Left lung (tissue), 10 donors: Measurements from ENCODE around the gene KCNE3. TPM values are rescaled to one million over a fixed set of nuclear protein-coding genes. Genes with fewer than 3 reads are reported as not detected.

ENCODE experiments used
- ATAC-seq: fragments of 200-7000 bp; cut with Tn5 transposase; one replicate; pipeline ENCODE4 v1.9.1; 2020; ENCODE audit warnings: moderate library complexity
- DNase-seq, 4 donors: peaks; one replicate each; pipeline ENCODE4 v3.0.0-alpha.2; 2013 to 2020
- H3K27ac ChIP-seq, 2 donors: fragments of 200-600 bp; sonication (generic) in 1 of 2; one replicate each; pipeline versions ENCODE4 v1.5.0 to v1.8.0; 2020 to 2021
- H3K27me3 ChIP-seq, 2 donors: fragments of 200-600 bp; sonication (generic) in 1 of 2; one replicate each; pipeline versions ENCODE4 v1.5.0 to v1.8.0; 2020 to 2021
- H3K36me3 ChIP-seq, 2 donors: fragments of 200-600 bp; sonication (generic) in 1 of 2; one replicate each; pipeline versions ENCODE4 v1.5.0 to v1.8.0; 2020 to 2021
- H3K4me1 ChIP-seq, 2 donors: fragments of 200-600 bp; one replicate each; pipeline ENCODE4 v1.8.0; 2021
- H3K4me3 ChIP-seq, 2 donors: fragments of 200-600 bp; sonication (generic) in 1 of 2; one replicate each; pipeline versions ENCODE4 v1.5.0 to v1.8.0; 2020 to 2021; ENCODE audit warnings: mild to moderate bottlenecking in 1 of 2
- H3K9me3 ChIP-seq, 2 donors: fragments of 200-600 bp; sonication (generic) in 1 of 2; one replicate each; pipeline versions ENCODE4 v1.5.0 to v1.8.0; 2020 to 2021
- CTCF ChIP-seq, 2 donors: fragments of 200-600 bp; sonication (generic) in 1 of 2; IDR thresholded peaks; one replicate each; pipeline versions ENCODE4 v1.5.0 to v1.8.0; 2021; ENCODE audit warnings: antibody characterized with exemption in 2 of 2
- intact Hi-C, 2 donors: fragments of 100-400 bp; cut with DNase I; formaldehyde crosslinking; loops; one replicate each; pipeline versions ENCODE4 v1.11.2 to v1.14.2; 2022
- polyA plus RNA-seq, 6 donors: library from polyadenylated mRNA; unstranded; fragments of 120-200 nt; gene quantifications; one replicate each; pipeline ENCODE4 v1.2.1, GENCODE V29; 2013; ENCODE audit not compliant: insufficient read length in 6 of 6
- total RNA-seq, 2 donors: library from RNA; stranded (reverse); fragmentation: NEBNext Ultra II Directional; extraction: Animal tissue kit (Norgen Biotek cat#: 25700); gene quantifications; one replicate each; pipeline ENCODE4 v1.2.1, GENCODE V29; 2021
- donor health status: DM: no; HTN: yes; CAD: no.
- donor health status: DM: no; HTN: no; CAD: no.

Gene KCNE3
- total and polyA plus RNA-seq, 8 donors: 9.7 to 26.6 (median 13.3) TPM

DNA sequence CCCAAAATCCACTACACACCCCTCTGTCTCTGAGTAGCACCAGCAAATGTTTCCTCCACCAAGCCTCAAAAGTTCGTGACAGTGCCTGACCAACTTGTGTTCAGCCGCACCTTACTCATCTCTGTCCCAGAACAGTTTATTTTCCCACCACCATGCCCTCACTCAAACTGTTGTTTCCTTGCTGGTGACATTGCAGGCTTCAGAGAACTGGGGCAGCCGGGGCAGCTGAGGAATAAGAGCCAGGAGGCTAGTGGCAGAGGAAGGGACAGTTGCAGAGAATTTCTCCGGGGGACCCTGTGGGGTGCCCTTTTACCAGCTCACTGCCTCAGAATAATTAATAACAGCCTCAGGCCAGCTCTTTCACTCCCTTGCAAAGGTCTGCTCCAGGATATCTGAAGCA, 709 bp upstream of the KCNE3 start:
- no peaks in the 10 kb centered on the region for H3K36me3 ChIP-seq
- TF ChIP-seq CTCF (IDR thresholded peaks at IDR 0.05): no peak
- H3K9me3 ChIP-seq: no peaks in the 10 kb centered on the region
- H3K4me1 ChIP-seq: peaks cover 0 to 45% of the 10 kb centered on the region in 2 donors
- peak overlapping the region in 1 of 2 donors; percentile 74 for H3K27ac ChIP-seq
- no peak for DNase-seq
- intact Hi-C loops: no loop called here
- H3K4me3 ChIP-seq: no peak overlapping the region
- ATAC-seq: no peak
- H3K27me3 ChIP-seq: no peaks in the 10 kb centered on the region

DNA sequence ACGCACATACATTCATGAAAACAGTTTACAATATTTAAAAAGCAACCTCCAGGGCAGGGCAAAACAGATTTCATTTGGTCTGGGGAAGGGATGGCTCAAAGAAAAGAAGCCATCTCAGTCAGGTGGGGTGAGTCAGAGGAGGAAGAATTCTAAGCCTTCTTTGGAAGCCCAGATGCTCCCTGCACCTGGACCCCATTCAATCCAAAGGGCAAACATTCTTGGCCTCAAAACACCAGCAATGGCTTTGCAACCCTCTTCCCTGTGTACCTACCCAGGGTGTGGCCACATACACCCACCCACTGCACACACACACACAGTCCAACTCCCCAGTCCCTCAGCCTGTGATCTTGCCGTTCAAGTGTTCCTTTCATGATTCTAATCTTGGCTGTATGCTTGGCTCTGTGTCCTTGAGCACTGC, 2.0 kb downstream of the KCNE3 start:
- no peak overlapping the region for H3K27ac ChIP-seq
- no peaks in the 10 kb centered on the region for H3K27me3 ChIP-seq
- H3K4me3 ChIP-seq: no peak overlapping the region
- H3K9me3 ChIP-seq: no peaks in the 10 kb centered on the region
- peak; percentile 34 for ATAC-seq
- no peak for DNase-seq
- H3K36me3 ChIP-seq: no peaks in the 10 kb centered on the region
- peaks cover 6 to 61% of the 10 kb centered on the region in 2 donors for H3K4me1 ChIP-seq
- intact Hi-C loops: no loop called here
- no peak for TF ChIP-seq CTCF (IDR thresholded peaks at IDR 0.05)

- Histone ChIP-seq H3K4me1 (peaks cover 11 to 65% of the 10 kb centered on the region in 2 donors), H3K27me3 (no peaks in the 10 kb centered on the region), H3K36me3 (no peaks in the 10 kb centered on the region), H3K27ac (peak overlapping the region in 1 of 2 donors; percentile 53), H3K9me3 (no peaks in the 10 kb centered on the region), H3K4me3 (no peak overlapping the region)
- intact Hi-C loops: no loop called here
- TF ChIP-seq CTCF (IDR thresholded peaks at IDR 0.05): no peak
- DNase-seq (no peak), ATAC-seq (no peak)
Measured at GRCh38 chr11:74464746-74465145, 2.6 kb downstream of the KCNE3 start.

GRCh38 chr11:74463216-74463615, 4.1 kb downstream of the KCNE3 start:
- peaks cover 11 to 77% of the 10 kb centered on the region in 2 donors for H3K4me1 ChIP-seq
- intact Hi-C loops: no loop called here
- peak overlapping the region in 1 of 2 donors; percentile 88 for H3K27ac ChIP-seq

DNA sequence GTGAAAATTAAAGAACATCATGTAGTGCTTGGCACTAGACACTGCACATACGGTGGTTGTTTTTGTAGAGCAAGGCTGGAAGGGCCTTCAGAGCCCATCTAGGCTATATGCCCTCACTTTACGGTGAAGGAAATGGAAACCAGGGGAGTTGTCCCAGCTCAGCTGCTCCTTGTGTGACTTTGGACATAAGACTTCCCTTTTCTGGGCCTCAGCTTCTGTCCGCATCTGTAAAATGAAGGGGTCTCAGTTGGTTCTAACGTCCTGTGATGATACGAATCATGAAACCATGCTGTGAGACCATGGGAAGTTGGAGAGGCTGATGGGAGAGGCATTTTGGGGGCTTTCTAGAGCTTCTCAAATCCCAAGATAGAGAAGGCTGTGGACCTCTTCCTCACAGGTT, 4.7 kb downstream of the KCNE3 start:
- H3K4me3 ChIP-seq: peak overlapping the region in 1 of 2 donors; percentile 53
- no peaks in the 10 kb centered on the region for H3K9me3 ChIP-seq
- H3K27ac ChIP-seq: peak overlapping the region; percentile 83 to 88
- ATAC-seq (no peak), DNase-seq (no peak)
- peaks cover 11 to 74% of the 10 kb centered on the region in 2 donors for H3K4me1 ChIP-seq
- H3K27me3 ChIP-seq: no peaks in the 10 kb centered on the region
- no peak for TF ChIP-seq CTCF (IDR thresholded peaks at IDR 0.05)
- peaks cover 0 to 6% of the 10 kb centered on the region in 2 donors for H3K36me3 ChIP-seq
- intact Hi-C loops: no loop called here

More at GRCh38 chr11:74463216-74463615, 4.1 kb downstream of the KCNE3 start:
- Histone ChIP-seq H3K36me3 (peaks cover 0 to 4% of the 10 kb centered on the region in 2 donors), H3K4me3 (no peak overlapping the region), H3K9me3 (no peaks in the 10 kb centered on the region), H3K27me3 (no peaks in the 10 kb centered on the region)
- DNase-seq: no peak
- no peak for ATAC-seq
- no peak for TF ChIP-seq CTCF (IDR thresholded peaks at IDR 0.05)
